ENCODE data around the gene MACROD1. TPM values are rescaled to one million over a fixed set of nuclear protein-coding genes. Genes with fewer than 3 reads are reported as not detected.

MACROD1 gene
- total and polyA plus RNA-seq, 2 of the 13 experiments (the other 11 are each of a cell fraction or from before 2014, with no cell fraction given): 23.1 to 34.5 TPM

- TF ChIP-seq RNF219 (CRISPR knock-in tag; IDR thresholded peaks at IDR 0.05): no peak
- TF ChIP-seq PRPF4 (IDR thresholded peaks at IDR 0.05; ENCODE audit: low read depth, low read length, poor library complexity, severe bottlenecking): no peak
- TF ChIP-seq SOX6 (IDR thresholded peaks at IDR 0.05): no peak
- TF ChIP-seq SOX6 (CRISPR knock-in tag; IDR thresholded peaks at IDR 0.05): peak; percentile 39; the same call in 1 of the 2 replicates
- TF ChIP-seq NRL (CRISPR knock-in tag; IDR thresholded peaks at IDR 0.05; ENCODE audit: borderline replicate concordance): 0 out of 2 replicates have a peak, but pooled peaks have one; percentile 16
- no peak for TF ChIP-seq MTF1 (CRISPR knock-in tag; IDR thresholded peaks at IDR 0.05)
- TF ChIP-seq ZNF33A (CRISPR knock-in tag; IDR thresholded peaks at IDR 0.05; ENCODE audit: borderline replicate concordance): no peak
- TF ChIP-seq SPEN (CRISPR knock-in tag; IDR thresholded peaks at IDR 0.05; ENCODE audit: low read depth): peak; percentile 52; the same call in 1 of the 2 replicates
- no peak for TF ChIP-seq SRSF1 (optimal IDR thresholded peaks at IDR 0.05; ENCODE audit: low read depth, low read length)
- TF ChIP-seq ZFX (CRISPR knock-in tag; IDR thresholded peaks at IDR 0.05; ENCODE audit: low read depth): peak; percentile 80
- 0 out of 2 replicates have a peak, but pooled peaks have one; percentile 21 for TF ChIP-seq GATAD2A (CRISPR knock-in tag; IDR thresholded peaks at IDR 0.05)
- TF ChIP-seq ZNF577 (CRISPR knock-in tag; IDR thresholded peaks at IDR 0.05; ENCODE audit: borderline replicate concordance, low read depth): no peak
- TF ChIP-seq ZBTB38 (CRISPR knock-in tag; IDR thresholded peaks at IDR 0.05): 0 out of 2 replicates have a peak, but pooled peaks have one; percentile 46
- peak; percentile 44; the same call in 1 of the 2 replicates for TF ChIP-seq TFDP1 (CRISPR knock-in tag; IDR thresholded peaks at IDR 0.05; ENCODE audit: borderline replicate concordance)
- peak; percentile 74; the same call in 1 of the 2 replicates for TF ChIP-seq MIER3 (CRISPR knock-in tag; IDR thresholded peaks at IDR 0.05; ENCODE audit: borderline replicate concordance)
- peak; percentile 81 for TF ChIP-seq SAP130 (CRISPR knock-in tag; IDR thresholded peaks at IDR 0.05; ENCODE audit: low read depth)
- no peak for TF ChIP-seq ZNF674 (CRISPR knock-in tag; IDR thresholded peaks at IDR 0.05; ENCODE audit: low read depth)
- TF ChIP-seq KDM3A (CRISPR knock-in tag; IDR thresholded peaks at IDR 0.05; ENCODE audit: low read depth): no peak
- peak; percentile 80; the same call in 1 of the 2 replicates for TF ChIP-seq ZNF770 (CRISPR knock-in tag; IDR thresholded peaks at IDR 0.05)
- TF ChIP-seq ZNF580 (CRISPR knock-in tag; IDR thresholded peaks at IDR 0.05; ENCODE audit: borderline replicate concordance, low read depth): peak; percentile 53; the same call in 1 of the 2 replicates
- TF ChIP-seq SMYD3 (CRISPR knock-in tag; IDR thresholded peaks at IDR 0.05): no peak
Measured at GRCh38 chr11:64181506-64182411, 15.8 kb upstream of the MACROD1 start (continued).

All from HepG2 (cell line).